Lower lobe of right lung (tissue), 2 donors: ENCODE measurements around the gene TEK. TPM values are rescaled to one million over a fixed set of nuclear protein-coding genes. Genes with fewer than 3 reads are reported as not detected.
"Not testable (repeated sequence)": the region's sequence is repeated elsewhere in the genome, so short reads cannot be mapped to it uniquely, and the experiment has no call there.

ENCODE experiments used
- ATAC-seq, 2 donors: fragments of 200-7000 bp; cut with Tn5 transposase; one replicate each; pipeline ENCODE4 v1.9.1; 2020 to 2022; ENCODE audit warnings: mild to moderate bottlenecking in 2 of 2, moderate library complexity in 2 of 2
- DNase-seq: peaks from one replicate; pipeline ENCODE4 v3.0.0-alpha.2; 2020
- H3K27ac ChIP-seq: fragments of 200-600 bp; one replicate; pipeline ENCODE4 v1.8.0; 2022
- H3K27me3 ChIP-seq: fragments of 200-600 bp; one replicate; pipeline ENCODE4 v1.8.0; 2022; ENCODE audit warnings: low read depth
- H3K36me3 ChIP-seq: fragments of 200-600 bp; one replicate; pipeline ENCODE4 v1.8.0; 2022; ENCODE audit warnings: mild to moderate bottlenecking
- H3K4me1 ChIP-seq: fragments of 200-600 bp; one replicate; pipeline ENCODE4 v1.8.0; 2022
- H3K4me3 ChIP-seq: fragments of 200-600 bp; one replicate; pipeline ENCODE4 v1.8.0; 2022; ENCODE audit warnings: mild to moderate bottlenecking
- H3K9me3 ChIP-seq: fragments of 200-600 bp; one replicate; pipeline ENCODE4 v1.8.0; 2022
- intact Hi-C: fragments of 100-400 bp; cut with DNase I; formaldehyde crosslinking; loops from one replicate; pipeline ENCODE4 v1.11.0; 2022
- total RNA-seq: library from RNA; stranded (reverse); fragmentation: NEBNext Ultra II Directional; extraction: Animal tissue kit (Norgen Biotek cat#: 25700); gene quantifications from one replicate; pipeline ENCODE4 v1.2.1, GENCODE V29; 2021
- TF ChIP-seq, protein P1 (sequence below): fragments of 200-600 bp; IDR thresholded peaks from one replicate; pipeline ENCODE4 v1.8.0; 2022; ENCODE audit warnings: antibody characterized with exemption, mild to moderate bottlenecking
- donor health status: DM: no; HTN: yes; CAD: no; lungs with severe emphysema.

The TEK gene
- total RNA-seq, 1 donor from 2014 or later, result 56.3 TPM

DNA sequence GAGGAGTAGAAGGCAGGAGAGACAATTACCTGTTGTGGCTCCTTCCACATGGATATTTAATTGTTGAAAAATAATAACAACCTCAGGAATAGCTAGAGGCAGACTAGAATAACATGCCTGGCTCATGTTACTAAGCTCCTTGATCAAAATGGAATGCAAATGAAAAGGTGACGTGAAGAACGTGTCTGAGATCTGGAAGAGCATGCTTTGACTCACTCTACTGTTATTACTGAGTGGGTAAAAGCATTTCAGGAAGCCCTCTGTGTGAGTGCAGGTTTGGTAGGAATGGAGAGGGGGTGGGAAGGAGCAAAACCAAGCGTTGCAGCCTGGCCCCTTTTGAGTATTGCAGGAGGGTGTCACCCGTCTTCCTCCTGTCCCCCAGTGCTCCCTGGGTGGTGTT is 103.2 kb downstream of the TEK start:
- no peaks in the 10 kb centered on the region for H3K27me3 ChIP-seq
- no peaks in the 10 kb centered on the region for H3K4me1 ChIP-seq

DNA sequence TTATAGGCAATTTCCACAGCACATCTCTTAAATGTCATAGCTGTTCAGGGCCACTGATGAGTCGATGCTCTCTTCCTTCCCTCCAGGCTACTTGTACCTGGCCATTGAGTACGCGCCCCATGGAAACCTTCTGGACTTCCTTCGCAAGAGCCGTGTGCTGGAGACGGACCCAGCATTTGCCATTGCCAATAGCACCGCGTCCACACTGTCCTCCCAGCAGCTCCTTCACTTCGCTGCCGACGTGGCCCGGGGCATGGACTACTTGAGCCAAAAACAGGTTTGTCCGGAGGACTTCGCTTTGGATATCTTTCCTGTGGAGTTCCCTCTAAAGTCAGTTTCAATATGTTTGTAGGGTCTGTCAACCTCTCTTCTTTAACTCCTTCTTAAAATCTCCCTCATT is 103.6 kb downstream of the TEK start:
- no peak for ATAC-seq

More for the DNA sequence above, 103.2 kb downstream of the TEK start:
- H3K36me3 ChIP-seq, result peaks cover 20% of the 10 kb centered on the region
- peak in 1 of 2 donors; percentile 57 for ATAC-seq
- H3K27ac ChIP-seq, result no peak overlapping the region
- intact Hi-C loops, result no loop called here
- TF ChIP-seq, protein P1, sequence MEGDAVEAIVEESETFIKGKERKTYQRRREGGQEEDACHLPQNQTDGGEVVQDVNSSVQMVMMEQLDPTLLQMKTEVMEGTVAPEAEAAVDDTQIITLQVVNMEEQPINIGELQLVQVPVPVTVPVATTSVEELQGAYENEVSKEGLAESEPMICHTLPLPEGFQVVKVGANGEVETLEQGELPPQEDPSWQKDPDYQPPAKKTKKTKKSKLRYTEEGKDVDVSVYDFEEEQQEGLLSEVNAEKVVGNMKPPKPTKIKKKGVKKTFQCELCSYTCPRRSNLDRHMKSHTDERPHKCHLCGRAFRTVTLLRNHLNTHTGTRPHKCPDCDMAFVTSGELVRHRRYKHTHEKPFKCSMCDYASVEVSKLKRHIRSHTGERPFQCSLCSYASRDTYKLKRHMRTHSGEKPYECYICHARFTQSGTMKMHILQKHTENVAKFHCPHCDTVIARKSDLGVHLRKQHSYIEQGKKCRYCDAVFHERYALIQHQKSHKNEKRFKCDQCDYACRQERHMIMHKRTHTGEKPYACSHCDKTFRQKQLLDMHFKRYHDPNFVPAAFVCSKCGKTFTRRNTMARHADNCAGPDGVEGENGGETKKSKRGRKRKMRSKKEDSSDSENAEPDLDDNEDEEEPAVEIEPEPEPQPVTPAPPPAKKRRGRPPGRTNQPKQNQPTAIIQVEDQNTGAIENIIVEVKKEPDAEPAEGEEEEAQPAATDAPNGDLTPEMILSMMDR, result no peak
- H3K4me3 ChIP-seq, result no peak overlapping the region
- H3K9me3 ChIP-seq, result no peaks in the 10 kb centered on the region
- DNase-seq, result no peak

DNA sequence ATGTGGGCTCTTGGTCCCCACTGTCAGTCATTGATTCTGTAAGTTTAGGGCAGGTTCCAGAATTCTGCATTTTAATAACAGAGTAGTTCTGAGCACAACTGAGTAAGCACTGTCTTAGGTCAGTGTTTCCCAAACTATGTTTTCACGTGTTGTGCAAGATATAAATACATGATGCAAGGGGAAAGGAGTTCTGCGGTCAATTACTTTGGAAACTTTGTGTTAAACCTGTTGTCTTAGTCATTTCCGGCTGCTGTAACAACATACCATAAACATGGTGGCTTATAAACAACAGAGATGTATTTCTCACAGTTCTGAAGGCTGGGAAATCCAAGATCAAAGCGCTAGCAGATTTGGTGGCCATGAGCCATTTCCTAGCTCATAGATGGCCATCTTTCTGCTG is 118.2 kb downstream of the TEK start:
- TF ChIP-seq, protein P1, result no peak
- no peak overlapping the region for H3K4me3 ChIP-seq
- H3K27me3 ChIP-seq, result no peaks in the 10 kb centered on the region
- intact Hi-C loops, result no loop called here
- H3K4me1 ChIP-seq, result no peaks in the 10 kb centered on the region
- ATAC-seq (no peak), DNase-seq (no peak)
- H3K9me3 ChIP-seq, result peaks cover 9% of the 10 kb centered on the region
- H3K36me3 ChIP-seq, result peaks cover 8% of the 10 kb centered on the region
- no peak overlapping the region for H3K27ac ChIP-seq

More for the DNA sequence above, 103.6 kb downstream of the TEK start:
- Histone ChIP-seq H3K36me3 (peaks cover 20% of the 10 kb centered on the region), H3K27ac (no peak overlapping the region), H3K4me1 (no peaks in the 10 kb centered on the region), H3K4me3 (no peak overlapping the region), H3K27me3 (no peaks in the 10 kb centered on the region), H3K9me3 (no peaks in the 10 kb centered on the region)
- DNase-seq, result no peak
- TF ChIP-seq, protein P1, result no peak
- intact Hi-C loops, result no loop called here

DNA sequence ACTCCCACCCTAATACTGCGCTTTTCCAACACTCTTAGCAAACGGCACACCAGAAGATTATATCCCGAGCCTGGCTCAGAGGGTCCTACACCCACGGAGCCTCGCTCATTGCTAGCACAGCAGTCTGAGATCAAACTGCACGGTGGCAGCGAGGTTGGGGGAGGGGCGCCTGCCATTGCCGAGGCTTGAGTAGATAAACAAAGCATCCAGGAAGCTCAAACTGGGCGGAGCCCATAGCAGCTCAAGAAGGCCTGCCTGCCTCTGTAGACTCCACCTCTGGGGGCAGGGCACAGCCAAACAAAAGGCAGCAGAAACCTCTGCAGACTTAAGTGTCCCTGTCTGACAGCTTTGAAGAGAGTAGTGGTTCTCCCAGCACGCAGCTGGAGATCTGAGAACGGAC is 130.6 kb downstream of the TEK start:
- DNase-seq, H3K4me1 ChIP-seq, ATAC-seq, H3K36me3 ChIP-seq, intact Hi-C loops, H3K27ac ChIP-seq, H3K27me3 ChIP-seq, H3K4me3 ChIP-seq: not testable (repeated sequence)
- H3K9me3 ChIP-seq, result peaks cover 13% of the 10 kb centered on the region

DNA sequence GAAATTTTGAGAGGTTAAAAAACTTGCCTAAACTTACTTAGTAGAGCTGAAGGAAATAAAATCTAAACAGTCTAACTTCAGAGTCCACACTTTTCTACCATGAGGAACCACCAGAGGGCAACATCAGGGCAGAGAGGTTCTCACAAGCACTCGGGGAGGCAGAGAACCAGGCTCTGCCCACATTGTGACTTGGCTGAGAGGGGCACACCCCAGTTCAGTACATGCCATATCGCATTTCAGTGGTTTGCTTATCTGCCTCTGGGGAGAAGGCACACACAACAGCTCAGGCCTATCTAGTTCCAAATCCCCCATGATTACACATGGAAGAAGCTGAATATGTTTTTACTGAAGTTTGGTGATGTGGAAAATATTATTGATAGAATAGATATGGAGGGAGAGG is 138.7 kb downstream of the TEK start:
- H3K4me1 ChIP-seq, result peaks cover 9% of the 10 kb centered on the region
- no peaks in the 10 kb centered on the region for H3K27me3 ChIP-seq
- H3K36me3 ChIP-seq, result no peaks in the 10 kb centered on the region
- no peaks in the 10 kb centered on the region for H3K9me3 ChIP-seq
- ATAC-seq (peak; percentile 96 to 98), DNase-seq (peak; percentile 59)
- TF ChIP-seq, protein P1, result peak; percentile 56
- intact Hi-C loops, result no loop called here
- no peak overlapping the region for H3K4me3 ChIP-seq
- no peak overlapping the region for H3K27ac ChIP-seq

DNA sequence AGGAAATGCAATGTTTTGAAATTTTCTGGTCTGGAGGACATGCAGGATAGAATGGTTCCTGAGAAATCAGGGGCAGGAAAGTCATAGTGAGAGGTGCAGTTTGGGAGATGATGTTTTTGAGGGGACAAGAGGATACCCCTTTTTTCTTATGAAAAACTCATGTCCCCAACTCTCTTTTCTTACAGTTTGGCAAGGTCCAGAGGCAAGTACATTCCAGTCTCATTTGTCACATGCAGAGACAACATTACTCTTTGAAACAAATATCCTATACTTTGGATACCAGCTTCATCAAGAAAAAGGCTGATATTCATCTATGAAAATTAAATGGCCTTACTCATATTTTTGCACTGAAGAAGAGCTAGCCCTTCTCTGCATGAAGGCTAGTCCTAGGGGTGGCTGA is 139.7 kb downstream of the TEK start:
- Histone ChIP-seq H3K27ac (no peak overlapping the region), H3K27me3 (no peaks in the 10 kb centered on the region), H3K9me3 (no peaks in the 10 kb centered on the region), H3K36me3 (no peaks in the 10 kb centered on the region), H3K4me1 (peaks cover 9% of the 10 kb centered on the region), H3K4me3 (no peak overlapping the region)
- intact Hi-C loops, result no loop called here
- TF ChIP-seq, protein P1, result no peak
- DNase-seq (no peak), ATAC-seq (no peak)
